Measurements from ENCODE around the gene CENPT.
"Not testable (repeated sequence)": the region's sequence is repeated elsewhere in the genome, so short reads cannot be mapped to it uniquely, and the experiment has no call there.

The CENPT gene

GRCh38 chr16:67846063-67846319, 1.5 kb downstream of the CENPT start:
- DNase-seq, result no peak

- DNase-seq, result no peak
Observed at GRCh38 chr16:67845291-67846062, 2.0 kb downstream of the CENPT start.

- DNase-seq, result no peak
Observed at GRCh38 chr16:67844497-67844896, 3.0 kb downstream of the CENPT start.

GRCh38 chr16:67843343-67843765, 4.1 kb downstream of the CENPT start:
- DNase-seq, result peak in 1 of 2 experiments; percentile 30

- peak; percentile 36 to 45 for DNase-seq
Observed at GRCh38 chr16:67842509-67843342, 4.8 kb downstream of the CENPT start.

GRCh38 chr16:67841816-67842508, 5.5 kb downstream of the CENPT start, which contains the start of gene THAP11:
Gene THAP11 (plus strand): TSS chr16:67842320. CDS start chr16:67842555, 235 bp downstream.
- DNase-seq, result peak; percentile 91 to 94

GRCh38 chr16:67841198-67841815, 6.2 kb downstream of the CENPT start:
- no peak for DNase-seq

- no peak for DNase-seq
Observed at GRCh38 chr16:67837811-67838210, 9.7 kb downstream of the CENPT start.

GRCh38 chr16:67837190-67837589, 10.3 kb downstream of the CENPT start:
- not testable (repeated sequence) for DNase-seq

- no peak for DNase-seq
Observed at GRCh38 chr16:67834242-67834614, 13.3 kb downstream of the CENPT start.

GRCh38 chr16:67833415-67834241, 13.9 kb downstream of the CENPT start:
- DNase-seq, result peak; percentile 88 to 91

- no peak for DNase-seq
Observed at GRCh38 chr16:67833030-67833414, 14.5 kb downstream of the CENPT start.

GRCh38 chr16:67828651-67829050, 18.8 kb downstream of the CENPT start:
- DNase-seq, result no peak

GRCh38 chr16:67825906-67826305, 21.6 kb downstream of the CENPT start:
- no peak for DNase-seq

GRCh38 chr16:67825119-67825518, 22.4 kb downstream of the CENPT start:
- DNase-seq, result no peak

GRCh38 chr16:67822511-67822910, 25.0 kb downstream of the CENPT start:
- no peak for DNase-seq

- DNase-seq, result no peak
Observed at GRCh38 chr16:67820608-67821259, 26.8 kb downstream of the CENPT start.

GRCh38 chr16:67814567-67814966, 32.9 kb downstream of the CENPT start:
- DNase-seq, result no peak

- DNase-seq, result no peak
Observed at GRCh38 chr16:67811899-67812298, 35.6 kb downstream of the CENPT start.

- no peak for DNase-seq
Observed at GRCh38 chr16:67807148-67807682, 40.3 kb downstream of the CENPT start.

- peak; percentile 94 to 95 for DNase-seq
Observed at GRCh38 chr16:67806428-67807147, 40.9 kb downstream of the CENPT start, which contains the start of the genes RANBP10 and TSNAXIP1. Gene RANBP10 (minus strand): TSS chr16:67806560. CDS start chr16:67806536, 24 bp downstream. Gene TSNAXIP1 (plus strand): TSS chr16:67806889. CDS start chr16:67807150, 261 bp downstream.
